Globus pallidus (tissue), 1 donor: Measurements from ENCODE around the gene LRRC32.

Source experiments
- DNase-seq: peaks from one replicate; pipeline ENCODE4 v3.0.0-alpha.2; 2015; ENCODE audit warnings: low spot score

Gene LRRC32

DNA sequence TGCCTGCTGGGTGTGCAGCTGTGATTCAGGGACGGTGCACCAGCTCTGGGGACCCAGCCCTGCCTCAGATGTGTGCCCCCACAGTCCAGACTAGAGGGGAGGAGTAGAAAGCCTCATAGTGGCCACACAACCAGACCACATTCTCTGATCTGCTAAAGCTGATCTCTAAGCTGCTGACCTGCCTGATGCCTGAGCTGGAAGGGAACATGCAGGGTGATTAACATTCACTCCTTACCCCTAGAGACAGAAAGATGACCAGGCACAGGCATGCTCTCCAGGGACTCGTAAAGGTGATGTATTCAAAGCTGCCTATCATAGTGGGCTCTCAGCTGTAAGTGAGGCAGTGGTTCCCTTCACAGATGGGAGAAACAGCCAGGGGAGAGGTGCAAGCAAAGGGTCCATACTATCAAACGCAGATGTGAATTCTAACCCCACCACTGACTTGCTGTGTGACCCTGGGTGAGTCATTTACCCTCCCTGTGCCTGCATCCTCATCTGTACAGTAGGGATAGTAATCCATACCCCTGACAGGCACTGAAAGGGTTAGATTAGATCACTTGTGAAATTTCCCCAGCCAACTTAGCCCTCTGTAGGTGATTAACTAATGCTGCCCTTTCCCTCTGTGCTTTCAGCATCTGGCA is 29.0 kb upstream of the LRRC32 start:
- DNase-seq = no peak

DNA sequence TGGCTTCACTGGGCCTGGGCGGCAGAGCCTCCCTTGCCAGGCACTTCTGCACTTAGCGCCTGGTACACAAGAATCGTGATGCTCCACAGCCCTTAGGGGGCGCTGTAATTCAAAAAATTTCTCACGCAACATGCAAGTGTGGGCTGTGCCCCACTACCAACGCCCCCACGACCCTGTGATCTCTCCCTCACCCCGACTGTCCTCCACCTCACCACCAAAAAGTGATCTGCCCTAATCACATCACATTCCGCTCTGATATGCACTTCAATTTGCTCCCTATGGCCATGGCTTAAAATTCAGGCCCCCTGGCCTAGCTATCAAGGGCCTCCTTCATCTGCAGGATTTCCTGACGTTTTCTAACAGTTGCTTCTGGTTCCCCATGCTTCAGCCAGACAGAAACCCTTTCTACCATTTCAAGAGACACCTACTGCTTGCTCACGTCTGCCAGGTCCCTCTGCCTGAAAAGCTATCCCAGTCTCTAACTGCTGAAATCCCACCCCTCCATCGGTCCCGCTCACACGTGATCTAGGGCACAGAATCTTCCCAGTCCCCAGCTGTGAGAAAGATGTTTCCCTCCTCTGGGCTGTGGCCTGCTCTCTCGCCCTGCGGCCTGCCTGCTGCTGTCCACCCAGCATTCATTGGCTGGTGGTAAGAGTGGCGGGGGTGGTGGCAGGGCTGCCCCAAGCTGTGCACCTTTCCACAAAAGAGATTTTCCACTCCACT is 27.9 kb upstream of the LRRC32 start:
- no peak for DNase-seq

GRCh38 chr11:76696756-76697155 is 26.2 kb upstream of the LRRC32 start:
- DNase-seq = no peak

GRCh38 chr11:76695771-76696170 is 25.2 kb upstream of the LRRC32 start:
- DNase-seq = no peak

DNA sequence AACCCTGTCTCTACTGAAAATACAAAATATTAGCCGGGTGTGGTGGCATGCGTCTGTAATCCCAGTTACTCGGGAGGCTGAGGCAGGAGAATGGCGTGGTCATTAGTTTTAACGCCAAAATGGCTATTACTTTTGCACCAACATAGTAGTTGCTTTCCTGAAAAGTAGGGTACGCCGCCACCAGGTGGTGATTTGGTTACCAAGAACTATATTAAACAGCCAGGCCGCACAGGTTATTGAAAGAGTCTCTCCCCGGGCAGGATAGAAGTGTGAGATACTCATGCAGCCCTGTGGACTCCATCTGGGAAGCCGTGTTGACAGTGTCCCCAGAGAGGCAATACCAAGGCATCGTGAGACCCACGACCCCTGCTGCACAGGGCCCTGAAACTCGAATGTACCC is 24.6 kb upstream of the LRRC32 start:
- no peak for DNase-seq

DNA sequence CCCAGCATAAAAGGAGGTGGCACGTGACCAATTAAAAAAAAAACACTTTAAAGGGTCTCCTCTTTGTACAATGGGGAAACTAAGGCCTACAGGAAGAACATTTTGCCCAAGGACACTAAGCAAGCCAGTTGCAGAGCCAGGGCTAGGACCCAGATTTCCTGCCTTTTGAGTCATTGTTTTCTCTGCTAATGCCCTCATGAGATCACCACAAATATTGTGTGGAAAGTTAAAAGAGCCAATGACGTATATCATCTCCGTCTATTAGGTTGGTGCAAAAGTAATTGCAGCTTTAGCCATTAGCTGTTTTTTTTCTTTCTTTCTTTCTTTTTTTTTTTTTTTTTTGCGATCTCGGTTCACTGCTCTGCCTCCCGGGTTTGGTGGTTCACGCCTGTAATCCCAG is 24.1 kb upstream of the LRRC32 start:
- DNase-seq = no peak

- no peak for DNase-seq
Observed at GRCh38 chr11:76693806-76694205, 23.3 kb upstream of the LRRC32 start.

DNA sequence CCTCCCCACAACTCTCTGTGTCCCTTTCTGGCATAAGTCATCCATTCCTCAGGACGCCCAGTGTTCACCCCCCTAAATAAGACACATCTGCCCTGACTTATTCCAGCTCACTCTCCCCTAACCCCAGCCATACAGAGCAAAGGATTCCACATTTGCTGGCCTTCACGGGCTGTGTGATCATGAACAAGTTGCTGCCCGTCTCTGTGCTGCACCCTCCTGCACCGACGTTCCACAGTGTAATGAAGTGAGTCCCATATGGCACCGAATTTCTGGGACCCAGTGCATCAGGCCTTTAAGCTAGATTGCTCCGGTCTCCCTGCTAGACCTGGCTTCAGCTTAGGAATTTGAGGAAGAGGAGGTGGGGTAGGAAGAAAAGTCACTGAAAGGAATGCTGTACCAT is 22.4 kb upstream of the LRRC32 start:
- no peak for DNase-seq

DNA sequence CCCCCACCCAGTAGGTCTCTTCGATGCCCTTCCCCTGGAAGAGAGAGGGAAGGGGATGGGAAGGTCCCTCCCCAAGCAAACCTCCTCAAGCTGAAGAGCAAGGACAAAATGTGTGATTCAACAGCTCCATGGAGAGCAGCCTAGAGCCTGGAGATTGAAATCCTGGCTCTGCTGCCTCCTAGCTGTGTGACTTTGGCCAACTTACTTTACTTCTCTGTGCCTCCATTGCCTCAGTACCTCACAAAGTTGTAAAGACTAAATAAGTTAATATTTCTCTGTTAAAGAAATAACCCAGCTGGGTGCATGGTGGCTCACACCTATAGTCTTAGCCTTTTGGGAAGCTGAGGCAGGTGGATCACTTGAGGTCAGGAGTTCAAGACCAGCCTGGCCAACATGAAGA is 21.1 kb upstream of the LRRC32 start:
- no peak for DNase-seq

DNA sequence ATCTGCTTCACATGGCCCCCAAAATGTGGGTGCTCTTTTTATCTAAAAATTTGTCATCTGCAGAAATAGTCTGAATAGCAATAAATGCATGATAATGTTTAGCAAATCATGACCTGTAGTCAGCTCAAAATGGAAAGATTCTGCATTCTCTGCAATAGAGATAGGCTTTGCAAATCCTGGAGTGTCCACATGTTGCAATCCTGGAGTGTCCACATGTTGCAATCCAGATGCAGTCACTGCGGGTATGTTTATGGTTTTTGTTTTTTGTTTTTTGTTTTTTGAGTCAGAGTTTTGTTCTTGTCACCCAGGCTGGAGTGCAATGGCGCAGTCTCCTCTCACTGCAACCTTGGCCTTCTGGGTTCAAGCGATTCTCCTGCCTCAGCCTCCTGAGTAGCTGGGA is 20.2 kb upstream of the LRRC32 start:
- no peak for DNase-seq

GRCh38 chr11:76689313-76690260 is 19.0 kb upstream of the LRRC32 start:
- DNase-seq = no peak

DNA sequence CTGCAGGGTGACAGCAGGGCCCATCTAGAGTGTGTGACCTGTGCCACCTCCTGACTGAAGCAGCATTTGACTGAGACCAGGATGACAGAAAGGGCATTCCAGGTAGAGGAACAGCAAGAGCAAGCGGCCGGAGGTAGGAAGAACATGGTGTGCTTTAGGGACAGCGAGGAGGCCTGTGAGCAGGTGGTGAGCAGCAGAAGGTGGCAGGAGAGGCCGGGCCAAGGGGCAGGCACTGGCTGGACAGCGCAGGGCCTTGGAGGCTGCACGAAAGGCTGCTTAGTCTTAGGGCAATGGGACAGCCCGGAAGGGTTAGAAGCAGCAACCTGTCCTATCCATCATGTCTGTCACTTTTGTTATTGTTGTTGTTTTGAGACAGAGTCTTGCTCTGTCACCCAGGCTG is 17.6 kb upstream of the LRRC32 start:
- DNase-seq = no peak

- no peak for DNase-seq
Observed at GRCh38 chr11:76686261-76687079, 15.9 kb upstream of the LRRC32 start.

DNA sequence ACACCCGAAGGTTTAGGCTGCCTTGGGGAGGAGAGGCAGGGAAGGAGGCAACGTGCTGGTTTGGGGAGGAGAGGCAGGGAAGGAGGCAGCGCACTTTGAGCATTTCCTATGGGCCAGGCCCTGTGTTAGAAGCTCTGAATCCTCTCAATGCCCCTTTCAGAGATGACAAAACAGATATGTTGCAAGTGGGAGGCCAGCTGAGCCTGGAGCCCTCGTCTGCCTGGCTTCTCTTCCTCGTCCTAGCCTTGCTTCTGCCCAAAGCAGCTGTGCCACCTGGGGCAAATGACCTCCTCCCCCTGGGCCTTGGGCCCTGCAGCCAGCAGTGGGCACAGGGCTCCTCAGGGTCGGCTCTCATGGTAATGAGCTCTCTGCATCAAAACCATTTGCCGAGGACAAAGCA is 15.3 kb upstream of the LRRC32 start:
- no peak for DNase-seq

DNA sequence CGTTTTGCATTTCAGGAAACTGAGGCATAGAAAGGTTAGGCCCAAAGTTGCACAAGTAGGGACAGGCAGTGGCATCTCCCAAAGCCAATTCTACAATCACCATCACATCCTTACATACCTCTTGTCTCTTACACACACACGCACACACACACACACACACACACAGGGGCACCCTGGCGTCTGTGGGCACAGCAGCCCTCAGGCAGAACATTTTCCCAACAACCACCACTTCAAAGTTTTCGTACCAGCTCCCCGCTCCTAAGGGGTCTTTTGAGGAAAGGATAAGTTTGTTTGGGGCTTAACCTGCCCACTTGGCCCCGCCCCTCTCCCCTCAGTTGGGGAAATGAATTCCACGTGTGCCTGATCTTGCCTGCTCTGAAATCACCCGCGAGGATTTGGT is 14.7 kb upstream of the LRRC32 start:
- no peak for DNase-seq

GRCh38 chr11:76684516-76684915 is 14.0 kb upstream of the LRRC32 start:
- DNase-seq = no peak

- DNase-seq = no peak
Observed at GRCh38 chr11:76683161-76684095, 12.9 kb upstream of the LRRC32 start.

GRCh38 chr11:76682684-76683083 is 12.1 kb upstream of the LRRC32 start:
- no peak for DNase-seq

- DNase-seq = no peak
Observed at GRCh38 chr11:76682106-76682505, 11.6 kb upstream of the LRRC32 start.

GRCh38 chr11:76680518-76681425 is 10.2 kb upstream of the LRRC32 start:
- peak; percentile 50 for DNase-seq
